Measurements from ENCODE around the gene PHLDA3. TPM values are rescaled to one million over a fixed set of nuclear protein-coding genes. Genes with fewer than 3 reads are reported as not detected.

PHLDA3 gene
- total RNA-seq, 4 donors from 2014 or later = 63.0 to 110 (median 72.1) TPM

- TF ChIP-seq CTCF (IDR thresholded peaks at IDR 0.05) (no peak), POLR2A (IDR thresholded peaks at IDR 0.05) (no peak)
- H3K4me3 ChIP-seq (ENCODE audit: low read depth, poor library complexity, severe bottlenecking) = no peak overlapping the region
- intact Hi-C loops (cut with DNase I; ENCODE audit: low total_unique reads) = no loop called here
- 72 to 79% methylated on average over 15 of the region's 15 CpGs for WGBS, 2 donors
- DNase-seq (ENCODE audit: low spot score in 2 of 2) = no peak
These were observed 42.3 kb downstream of the PHLDA3 start for GRCh38 chr1:201426479-201427310.

DNA sequence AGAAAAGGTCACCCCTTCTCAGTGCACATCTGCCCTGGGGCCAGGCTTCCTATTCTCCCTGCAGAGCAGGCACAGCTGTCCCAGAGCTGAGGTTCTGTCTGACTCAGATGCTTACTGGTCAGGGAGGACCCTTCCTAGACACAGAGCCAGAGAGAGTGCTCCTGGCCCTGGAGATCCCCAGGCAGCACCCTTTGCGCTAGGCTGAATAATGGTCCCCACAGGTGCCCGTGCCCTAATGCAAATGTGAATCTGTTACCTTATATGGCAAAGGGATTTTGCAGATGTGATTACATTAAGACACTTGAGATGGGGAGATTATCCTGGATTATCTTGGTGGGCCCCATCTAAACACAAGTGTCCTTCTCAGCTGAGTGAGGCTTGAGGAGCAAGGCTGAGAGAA, 44.8 kb downstream of the PHLDA3 start:
- H3K4me3 ChIP-seq (ENCODE audit: low read depth, poor library complexity, severe bottlenecking) = no peak overlapping the region
- WGBS, 2 donors = 92 to 100% methylated on average over 2 of the region's 2 CpGs
- intact Hi-C loops (cut with DNase I; ENCODE audit: low total_unique reads) = no loop called here
- no peak for DNase-seq (ENCODE audit: low spot score in 2 of 2)
- TF ChIP-seq CTCF (IDR thresholded peaks at IDR 0.05) = no peak

DNA sequence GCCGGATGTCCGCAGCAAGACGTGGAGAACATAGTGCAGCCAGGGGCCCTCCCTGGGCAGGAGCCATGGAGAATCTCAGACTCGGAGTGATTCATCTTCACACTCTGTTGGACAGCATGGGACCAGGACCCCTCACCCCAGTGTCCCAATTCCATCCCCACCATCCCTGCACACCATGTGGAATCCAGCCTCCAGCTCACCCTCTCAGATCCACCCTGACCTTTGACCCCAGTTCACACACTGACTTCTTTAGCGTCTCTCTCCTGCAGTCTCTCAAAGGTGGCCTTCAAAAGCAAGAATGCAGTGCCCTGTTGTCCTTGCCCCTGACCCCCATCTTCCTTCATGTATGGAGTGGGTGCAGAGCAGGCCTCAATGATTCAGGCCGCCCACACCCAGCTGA, 45.3 kb downstream of the PHLDA3 start:
- TF ChIP-seq CTCF (IDR thresholded peaks at IDR 0.05) = no peak
- TF ChIP-seq POLR2A (IDR thresholded peaks at IDR 0.05) = no peak
- 87 to 93% methylated on average over 6 of the region's 6 CpGs for whole genome bisulfite sequencing, 2 donors
- intact Hi-C loops (cut with DNase I; ENCODE audit: low total_unique reads) = no loop called here
- no peak overlapping the region for H3K4me3 ChIP-seq (ENCODE audit: low read depth, poor library complexity, severe bottlenecking)
- DNase-seq (ENCODE audit: low spot score in 2 of 2) = no peak

DNA sequence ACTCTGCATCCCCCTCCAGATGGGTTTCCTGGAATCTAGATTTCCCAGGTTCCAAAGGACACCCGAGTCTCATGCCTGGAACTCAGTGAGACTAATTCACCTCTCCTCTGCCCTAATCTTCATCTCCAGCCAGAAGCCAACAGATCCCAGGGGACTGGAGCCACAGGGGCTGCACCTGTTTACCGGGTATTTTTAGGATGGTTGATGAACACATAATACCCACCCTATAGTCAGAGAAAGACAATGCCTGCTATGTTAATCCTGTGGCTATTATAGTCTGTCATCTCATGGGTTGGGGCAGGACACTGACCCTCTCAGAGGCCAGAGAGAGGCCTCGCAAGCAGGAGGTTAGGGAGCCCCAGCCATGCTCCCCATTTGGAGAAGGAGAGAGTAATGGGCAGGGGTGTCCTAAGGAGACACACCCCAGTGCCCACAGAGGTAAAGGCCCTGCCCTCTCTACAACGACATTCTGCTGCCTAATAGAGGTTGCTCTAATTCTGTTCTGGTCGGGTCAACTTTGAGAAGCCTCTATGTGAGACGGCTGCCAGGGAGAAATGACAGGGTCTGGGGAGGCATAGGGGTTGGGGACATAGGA, 46.5 kb downstream of the PHLDA3 start:
- intact Hi-C loops (cut with DNase I; ENCODE audit: low total_unique reads) = no loop called here
- no peak overlapping the region for H3K4me3 ChIP-seq (ENCODE audit: low read depth, poor library complexity, severe bottlenecking)
- DNase-seq (ENCODE audit: low spot score in 2 of 2) = no peak
- WGBS, 2 donors = 90 to 91% methylated on average over 6 of the region's 6 CpGs
- TF ChIP-seq POLR2A (IDR thresholded peaks at IDR 0.05) (no peak), CTCF (IDR thresholded peaks at IDR 0.05) (no peak)

- WGBS, 2 donors = 74 to 77% methylated on average over 3 of the region's 3 CpGs
- no peak for TF ChIP-seq POLR2A (IDR thresholded peaks at IDR 0.05)
- no peak for TF ChIP-seq CTCF (IDR thresholded peaks at IDR 0.05)
- DNase-seq (ENCODE audit: low spot score in 2 of 2) = no peak
- no peak overlapping the region for H3K4me3 ChIP-seq (ENCODE audit: low read depth, poor library complexity, severe bottlenecking)
- intact Hi-C loops (cut with DNase I; ENCODE audit: low total_unique reads) = no loop called here
These were observed 47.0 kb downstream of the PHLDA3 start for GRCh38 chr1:201422026-201422425.
